Measurements from ENCODE around the gene FRMD3.
"Not testable (repeated sequence)": the region's sequence is repeated elsewhere in the genome, so short reads cannot be mapped to it uniquely, and the experiment has no call there.

FRMD3 gene

GRCh38 chr9:83521411-83521810 lies 16.8 kb downstream of the FRMD3 start:
- no peak for DNase-seq (ENCODE audit: low read depth)

- no peak for DNase-seq (ENCODE audit: low read depth)
These were observed 17.2 kb downstream of the FRMD3 start for GRCh38 chr9:83521011-83521410.

- DNase-seq (ENCODE audit: low read depth) = no peak
These were observed 17.9 kb downstream of the FRMD3 start for GRCh38 chr9:83520292-83520691.

GRCh38 chr9:83517980-83518379 lies 20.2 kb downstream of the FRMD3 start:
- DNase-seq (ENCODE audit: low read depth) = not testable (repeated sequence)

GRCh38 chr9:83514767-83515166 lies 23.4 kb downstream of the FRMD3 start:
- DNase-seq (ENCODE audit: low read depth) = no peak

- no peak for DNase-seq (ENCODE audit: low read depth)
These were observed 25.6 kb downstream of the FRMD3 start for GRCh38 chr9:83512621-83513020.

- no peak for DNase-seq (ENCODE audit: low read depth)
These were observed 27.1 kb downstream of the FRMD3 start for GRCh38 chr9:83511051-83511450.

GRCh38 chr9:83509402-83509801 lies 28.8 kb downstream of the FRMD3 start:
- DNase-seq (ENCODE audit: low read depth) = no peak

- no peak for DNase-seq (ENCODE audit: low read depth)
These were observed 30.1 kb downstream of the FRMD3 start for GRCh38 chr9:83508067-83508466.

GRCh38 chr9:83505282-83505681 lies 32.9 kb downstream of the FRMD3 start:
- DNase-seq (ENCODE audit: low read depth) = no peak

GRCh38 chr9:83503866-83504265 lies 34.3 kb downstream of the FRMD3 start:
- no peak for DNase-seq (ENCODE audit: low read depth)

- DNase-seq (ENCODE audit: low read depth) = no peak
These were observed 36.6 kb downstream of the FRMD3 start for GRCh38 chr9:83501565-83501964.

GRCh38 chr9:83497441-83497840 lies 40.8 kb downstream of the FRMD3 start:
- DNase-seq (ENCODE audit: low read depth) = no peak

GRCh38 chr9:83491995-83492394 lies 46.2 kb downstream of the FRMD3 start:
- no peak for DNase-seq (ENCODE audit: low read depth)

GRCh38 chr9:83491413-83491812 lies 46.8 kb downstream of the FRMD3 start:
- no peak for DNase-seq (ENCODE audit: low read depth)

- no peak for DNase-seq (ENCODE audit: low read depth)
These were observed 48.2 kb downstream of the FRMD3 start for GRCh38 chr9:83489961-83490360.

GRCh38 chr9:83484990-83485389 lies 53.2 kb downstream of the FRMD3 start:
- no peak for DNase-seq (ENCODE audit: low read depth)

- no peak for DNase-seq (ENCODE audit: low read depth)
These were observed 55.0 kb downstream of the FRMD3 start for GRCh38 chr9:83483223-83483622.

- DNase-seq (ENCODE audit: low read depth) = no peak
These were observed 58.4 kb downstream of the FRMD3 start for GRCh38 chr9:83479765-83480164.

- DNase-seq (ENCODE audit: low read depth) = no peak
These were observed 60.6 kb downstream of the FRMD3 start for GRCh38 chr9:83477571-83477970.

- DNase-seq (ENCODE audit: low read depth) = no peak
These were observed 61.1 kb downstream of the FRMD3 start for GRCh38 chr9:83477120-83477519.

GRCh38 chr9:83476513-83476912 lies 61.7 kb downstream of the FRMD3 start:
- no peak for DNase-seq (ENCODE audit: low read depth)

- no peak for DNase-seq (ENCODE audit: low read depth)
These were observed 62.5 kb downstream of the FRMD3 start for GRCh38 chr9:83475741-83476140.

- DNase-seq (ENCODE audit: low read depth) = no peak
These were observed 63.6 kb downstream of the FRMD3 start for GRCh38 chr9:83474631-83475030.

- no peak for DNase-seq (ENCODE audit: low read depth)
These were observed 64.7 kb downstream of the FRMD3 start for GRCh38 chr9:83473488-83473971.

Data from activated T-cell treated with anti-CD3 and anti-CD28 coated beads for 48 hours (primary cell).